ENCODE results near the gene EPS8.
A peak's percentile ranks its signal among the peaks of the same experiment; 100 is the strongest.
"Not testable (repeated sequence)": the region's sequence is repeated elsewhere in the genome, so short reads cannot be mapped to it uniquely, and the experiment has no call there.

The EPS8 gene

DNA sequence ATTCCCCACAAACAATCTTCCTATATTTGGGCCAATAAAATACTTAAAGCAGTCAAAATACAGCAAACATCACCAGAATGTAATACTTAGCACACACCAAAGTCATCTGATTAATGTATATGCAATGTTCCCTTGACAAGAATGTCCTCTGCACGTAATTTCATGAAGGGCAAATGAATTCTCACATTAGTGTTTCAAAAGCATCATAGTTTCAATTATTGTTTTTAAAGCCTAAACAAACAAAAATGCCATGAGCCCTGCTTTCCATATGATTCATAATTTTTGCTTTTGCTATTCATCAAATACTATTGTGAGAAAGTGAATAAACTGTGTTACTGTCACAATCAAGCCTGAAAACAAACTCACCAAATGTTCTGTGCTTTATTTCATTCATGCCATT lies 156.0 kb downstream of the EPS8 start:
- DNase-seq = no peak

DNA sequence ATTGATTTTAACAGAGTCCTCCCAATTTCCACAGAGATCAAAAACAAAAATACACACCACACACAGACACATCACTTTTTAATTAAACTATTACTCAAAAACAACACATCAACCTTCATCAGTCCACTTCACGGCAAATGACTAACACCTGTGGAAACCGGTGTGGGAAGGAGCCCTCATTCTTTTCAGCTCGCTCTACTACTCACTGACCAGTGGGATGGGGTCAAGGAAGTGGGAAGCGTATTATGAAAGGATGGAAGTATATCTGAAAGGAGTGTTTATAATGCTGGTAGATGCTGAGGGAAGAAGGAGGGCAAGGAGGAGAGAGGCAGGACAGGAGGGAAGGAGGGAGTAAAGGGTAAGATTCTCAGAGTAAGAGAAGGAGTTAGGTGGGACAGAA lies 156.5 kb downstream of the EPS8 start:
- DNase-seq = no peak

DNA sequence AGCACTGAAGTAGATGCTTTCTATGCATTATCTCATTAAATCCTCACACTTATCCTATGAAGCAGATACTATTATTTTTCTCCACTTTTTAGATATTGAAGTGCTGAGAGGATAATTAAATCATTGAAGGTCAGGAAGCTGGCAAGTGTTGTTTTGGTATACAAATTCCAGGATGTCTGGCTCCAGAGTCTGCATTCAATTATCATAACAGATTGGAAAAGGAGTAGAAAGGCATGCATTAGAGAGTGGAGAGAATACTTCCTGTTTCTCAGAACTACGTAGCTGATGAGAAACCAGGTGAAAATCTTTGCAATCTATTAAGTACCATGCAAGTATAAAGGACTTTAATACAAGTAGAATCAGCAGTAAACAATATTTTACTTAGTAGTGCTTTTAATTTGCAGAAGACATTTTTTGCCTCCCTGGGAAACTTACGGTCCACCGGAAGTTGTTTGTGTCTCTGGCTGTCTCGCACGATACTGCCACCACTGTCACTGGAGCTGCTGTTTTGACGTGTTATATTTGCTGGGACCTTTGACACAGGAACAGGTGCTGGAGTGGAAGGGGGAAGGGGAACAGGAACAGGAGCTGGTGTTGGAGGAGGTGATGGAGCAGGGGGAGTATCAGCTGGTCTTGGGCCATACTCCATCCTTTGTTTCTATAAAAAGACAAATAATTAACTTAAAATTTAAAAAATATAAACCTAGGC lies 158.0 kb downstream of the EPS8 start:
- DNase-seq = no peak

DNA sequence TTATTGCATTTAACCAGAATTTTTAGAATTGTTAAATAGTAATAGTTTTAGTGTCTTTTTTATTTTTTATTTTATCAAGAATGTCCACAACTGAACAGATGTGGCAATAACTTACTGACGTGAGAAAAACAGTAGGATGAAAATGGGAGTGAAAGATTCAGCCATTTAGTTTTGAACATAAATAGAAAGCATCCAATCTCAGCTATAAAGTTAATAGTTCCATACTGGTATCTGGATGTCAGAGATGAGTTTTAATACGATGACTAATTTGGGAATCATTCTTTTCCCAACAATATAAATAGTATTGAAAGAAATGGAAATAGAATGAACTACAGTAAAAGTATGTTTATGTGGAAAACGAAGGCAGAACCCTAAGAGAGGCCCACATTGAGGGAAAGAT lies 159.4 kb downstream of the EPS8 start:
- no peak for DNase-seq

DNA sequence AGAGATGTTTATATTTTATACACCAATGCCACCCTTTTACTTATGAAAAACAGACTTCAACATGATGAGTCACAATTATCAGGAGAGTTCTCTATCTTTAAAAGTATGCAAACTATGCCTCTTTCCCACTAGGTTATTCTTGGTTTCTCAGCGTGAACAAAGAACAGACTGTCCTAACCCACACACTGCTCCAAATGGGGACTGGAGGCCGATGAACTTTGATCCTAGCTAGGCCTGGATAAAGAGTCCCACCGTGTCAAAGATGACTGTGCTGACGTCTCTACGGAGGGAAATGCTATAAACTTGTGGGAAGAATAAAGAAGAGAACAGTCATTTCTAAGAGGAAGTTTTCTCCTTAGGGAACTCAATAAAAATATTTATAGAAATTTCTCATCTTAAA lies 160.1 kb downstream of the EPS8 start:
- DNase-seq = no peak

DNA sequence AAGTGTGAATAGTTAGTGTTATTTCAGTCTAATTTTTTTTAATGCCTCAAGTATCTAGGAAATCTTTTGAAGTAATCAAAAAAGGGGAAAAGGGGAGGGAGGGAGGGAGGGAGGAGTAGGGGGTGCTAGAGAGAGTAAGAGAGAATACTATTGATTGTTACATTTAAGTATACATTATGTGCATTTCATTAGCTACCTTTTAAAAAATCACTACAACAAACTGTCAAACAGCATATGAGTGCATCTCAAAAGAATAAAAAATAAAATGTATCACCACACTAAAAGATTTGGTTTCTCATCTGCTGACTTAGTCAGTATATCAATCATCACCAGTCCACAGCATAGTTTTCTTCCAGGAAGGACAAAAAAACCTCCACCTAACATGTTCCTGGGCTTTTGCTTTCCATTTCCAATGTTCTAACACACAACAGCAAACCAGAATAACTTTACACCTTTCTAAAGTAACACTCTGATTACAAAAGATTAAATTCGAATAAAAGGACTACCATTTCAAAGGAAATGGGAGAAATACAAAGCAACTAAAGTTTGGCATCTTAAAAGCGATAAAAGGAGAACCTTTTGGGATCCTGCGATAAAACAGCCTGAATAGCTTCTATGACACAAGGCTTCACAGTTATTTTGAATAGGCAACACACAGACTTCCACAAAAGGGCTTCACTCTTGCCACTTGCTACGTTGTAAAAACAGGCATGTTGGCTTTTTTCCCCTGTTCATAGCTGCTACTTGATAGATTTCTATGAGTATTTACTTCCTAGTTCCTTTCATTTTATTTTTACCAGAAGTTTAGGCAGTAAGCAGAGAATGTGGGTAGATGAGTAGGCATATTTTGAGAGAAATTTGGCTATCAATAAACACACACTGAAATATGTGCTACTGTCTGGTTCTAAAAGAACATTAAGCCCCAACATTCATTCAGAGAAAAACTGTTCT lies 160.9 kb downstream of the EPS8 start:
- no peak for DNase-seq

DNA sequence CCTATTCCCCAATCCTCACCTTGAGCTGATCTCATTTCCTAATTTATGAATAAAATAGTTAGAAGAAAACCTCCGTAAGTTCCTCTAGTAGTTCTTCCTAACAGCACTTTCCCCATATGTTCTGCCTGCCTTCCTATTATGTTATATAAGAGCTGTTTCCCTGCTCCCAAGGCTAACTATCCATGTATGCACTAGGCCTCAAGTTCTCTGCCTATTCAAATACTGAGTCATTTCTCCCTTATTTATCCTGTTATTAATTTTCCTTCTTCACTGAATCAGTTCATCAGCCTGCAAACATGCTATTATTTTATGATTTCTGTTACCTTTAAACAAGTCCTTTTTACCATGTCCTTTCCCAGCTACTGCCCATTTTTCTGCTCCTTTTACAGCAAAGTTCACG lies 164.1 kb downstream of the EPS8 start:
- DNase-seq = no peak

DNA sequence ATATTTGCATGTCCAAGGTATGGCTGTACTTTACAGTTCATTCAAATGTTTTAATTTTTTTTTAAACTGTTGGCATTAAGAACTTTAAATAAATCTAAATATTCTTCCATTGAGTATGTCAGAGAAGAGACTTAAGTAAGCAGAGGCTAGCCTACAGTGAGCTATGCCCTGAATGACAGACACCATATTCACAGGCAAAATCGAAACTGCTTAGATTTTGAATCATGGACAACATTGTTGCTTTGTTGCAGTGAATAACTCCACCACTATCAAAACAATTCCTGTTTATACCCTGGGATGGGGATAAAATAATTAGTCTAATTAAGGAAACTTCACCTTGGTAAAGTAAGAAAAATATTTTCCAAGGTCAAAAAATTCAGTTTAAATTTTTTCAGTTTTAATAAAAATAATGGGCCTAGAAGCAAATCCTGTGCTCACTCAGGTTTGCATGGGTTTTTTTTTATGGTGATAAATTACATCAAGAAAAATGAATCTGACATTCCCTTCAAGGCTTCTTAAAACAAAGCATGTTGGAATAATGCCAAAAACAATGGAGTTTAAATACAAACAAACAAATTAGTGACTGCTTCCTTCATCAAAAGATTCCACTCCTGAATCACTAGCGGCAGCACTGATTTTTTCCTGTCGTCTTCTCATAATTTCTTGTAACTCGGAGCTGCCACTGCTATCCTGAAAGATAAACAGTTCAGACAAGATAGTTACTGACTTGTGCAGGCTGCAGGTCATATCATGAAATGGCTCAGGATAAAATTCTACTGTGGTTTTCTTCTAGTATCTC lies 168.2 kb downstream of the EPS8 start:
- DNase-seq = no peak

DNA sequence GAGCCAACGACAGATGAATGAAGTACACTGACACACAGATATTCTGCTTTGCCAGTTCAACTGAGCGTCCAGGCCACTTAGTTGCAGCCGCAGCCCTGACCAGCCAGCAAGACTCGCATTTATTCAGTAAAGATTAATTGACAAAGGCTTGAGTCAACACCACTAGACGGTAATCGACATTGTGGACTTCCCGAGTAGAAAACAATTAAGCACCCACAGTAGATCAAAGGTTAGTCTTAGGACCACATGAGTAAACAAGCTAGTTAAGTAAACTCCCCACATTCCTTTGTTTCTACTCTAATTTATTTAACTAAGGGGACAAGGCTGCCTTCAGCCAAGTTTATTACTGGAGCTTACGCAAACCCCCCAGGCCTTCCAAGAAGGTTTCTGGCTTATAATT lies 172.7 kb downstream of the EPS8 start:
- DNase-seq = not testable (repeated sequence)

DNA sequence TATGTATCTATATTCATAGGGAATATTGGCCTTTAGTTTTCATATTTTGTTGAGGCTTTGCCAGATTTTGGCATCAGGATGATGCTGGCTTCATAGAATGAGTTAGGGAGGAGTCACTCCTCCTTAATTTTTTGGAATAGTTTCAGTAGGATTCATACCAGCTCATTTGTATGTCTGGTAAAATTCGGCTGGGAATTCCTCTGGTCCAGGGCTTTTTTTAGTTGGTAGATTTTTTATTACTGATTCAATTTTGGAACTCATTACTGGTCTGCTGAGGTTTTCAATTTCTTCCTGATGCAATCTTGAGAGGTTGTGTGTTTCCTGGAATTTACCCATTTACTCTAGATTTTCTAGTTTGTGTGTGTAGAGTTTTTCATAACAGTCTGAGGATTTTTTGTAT lies 175.2 kb downstream of the EPS8 start:
- no peak for DNase-seq

DNA sequence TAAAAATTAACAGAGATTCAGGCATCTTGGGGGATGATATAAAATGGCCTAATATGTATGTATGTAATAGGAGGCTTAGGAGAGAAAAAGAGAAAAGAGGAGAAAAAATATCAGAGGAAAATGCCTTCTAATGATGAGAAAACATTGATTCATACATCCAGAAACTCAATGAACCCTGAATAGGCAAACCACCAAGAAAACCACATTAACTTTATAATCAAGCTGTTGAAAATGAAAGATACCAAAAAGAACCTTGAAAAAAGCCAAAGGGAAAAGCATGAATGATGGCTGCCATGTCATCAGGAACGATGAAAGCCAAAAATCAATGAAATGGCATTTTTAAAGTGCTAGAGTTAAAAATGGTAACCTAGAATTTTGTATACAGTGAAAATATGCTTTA lies 180.2 kb downstream of the EPS8 start:
- DNase-seq = no peak

DNA sequence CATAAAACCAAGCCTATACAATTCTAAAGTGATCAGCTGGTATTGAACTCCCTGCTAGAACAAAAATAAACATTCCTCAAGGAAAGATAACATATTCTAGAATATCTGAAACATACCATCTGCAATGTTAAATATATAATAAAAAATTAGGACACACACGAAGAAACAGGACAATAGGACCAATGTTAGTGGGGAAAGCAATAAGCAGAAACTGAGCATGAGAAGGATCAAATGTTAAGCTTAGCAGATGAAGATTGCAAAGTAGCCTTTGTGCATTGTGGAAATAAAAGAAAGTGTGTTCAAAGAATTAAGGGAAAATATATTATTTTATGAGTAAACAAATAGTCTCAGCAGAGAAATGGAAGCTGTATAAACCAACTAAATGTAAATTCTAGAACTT lies 180.8 kb downstream of the EPS8 start:
- DNase-seq = no peak

DNA sequence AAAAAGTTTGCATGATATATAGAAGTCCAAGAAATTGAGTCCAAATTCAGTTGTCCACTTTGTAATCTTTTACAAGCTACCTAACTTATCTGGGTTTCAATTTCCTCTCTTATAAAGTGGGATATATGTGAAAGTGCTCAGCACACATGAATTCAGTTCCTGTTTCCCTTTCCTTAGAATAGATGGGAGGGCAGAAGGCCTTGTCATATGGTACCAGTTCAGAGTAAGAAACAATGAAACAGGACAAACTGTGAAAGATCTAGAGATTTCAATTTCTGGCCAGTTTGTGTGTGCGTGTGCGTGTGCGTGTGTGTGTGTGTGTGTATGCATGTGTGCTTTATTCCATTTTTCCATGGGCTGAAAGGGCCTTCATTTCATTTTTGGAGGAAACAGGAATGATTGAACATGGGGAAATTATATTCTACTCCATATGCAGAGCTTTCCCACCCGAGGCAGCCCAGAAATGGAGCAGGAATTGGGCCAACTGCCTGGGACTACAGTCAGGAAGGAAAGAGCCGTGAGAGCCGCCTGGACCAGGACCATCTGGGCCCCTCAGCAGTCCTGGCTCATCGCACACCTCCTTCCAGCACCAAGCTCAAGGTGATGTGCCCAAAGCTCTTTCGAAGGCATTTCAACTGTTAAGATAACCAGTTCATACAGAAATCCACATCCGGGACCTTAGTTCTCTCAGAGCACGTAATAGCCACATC lies 183.2 kb downstream of the EPS8 start:
- no peak for DNase-seq

DNA sequence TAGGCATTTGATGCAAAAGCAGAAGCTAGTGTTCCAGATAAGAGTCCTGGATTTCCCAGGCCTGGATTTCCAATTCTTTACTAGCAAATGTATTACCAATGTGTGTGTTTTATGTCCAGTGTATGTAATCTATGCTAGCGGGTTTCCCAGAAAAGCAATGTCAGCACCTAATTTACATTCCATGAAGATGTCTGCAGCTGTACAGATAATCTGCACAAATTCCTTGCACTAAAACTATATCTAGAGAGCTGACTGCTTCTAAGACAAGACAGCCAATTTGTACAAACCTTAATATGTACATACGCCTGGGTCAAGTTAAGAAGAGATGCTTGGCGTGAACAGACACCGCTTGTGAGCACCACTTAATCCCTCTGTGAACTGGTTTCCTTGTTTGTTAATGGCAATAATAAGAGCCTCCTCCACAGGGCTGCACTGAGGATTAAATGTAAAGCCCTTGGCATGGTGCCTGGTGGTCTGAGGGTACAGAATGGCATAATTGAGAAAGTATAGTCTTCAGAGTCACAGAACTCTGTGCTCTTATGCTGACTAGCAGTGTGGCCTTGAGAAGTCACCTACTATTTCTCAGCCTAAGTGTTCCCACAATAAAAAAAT lies 185.6 kb downstream of the EPS8 start:
- DNase-seq = peak; percentile 47

DNA sequence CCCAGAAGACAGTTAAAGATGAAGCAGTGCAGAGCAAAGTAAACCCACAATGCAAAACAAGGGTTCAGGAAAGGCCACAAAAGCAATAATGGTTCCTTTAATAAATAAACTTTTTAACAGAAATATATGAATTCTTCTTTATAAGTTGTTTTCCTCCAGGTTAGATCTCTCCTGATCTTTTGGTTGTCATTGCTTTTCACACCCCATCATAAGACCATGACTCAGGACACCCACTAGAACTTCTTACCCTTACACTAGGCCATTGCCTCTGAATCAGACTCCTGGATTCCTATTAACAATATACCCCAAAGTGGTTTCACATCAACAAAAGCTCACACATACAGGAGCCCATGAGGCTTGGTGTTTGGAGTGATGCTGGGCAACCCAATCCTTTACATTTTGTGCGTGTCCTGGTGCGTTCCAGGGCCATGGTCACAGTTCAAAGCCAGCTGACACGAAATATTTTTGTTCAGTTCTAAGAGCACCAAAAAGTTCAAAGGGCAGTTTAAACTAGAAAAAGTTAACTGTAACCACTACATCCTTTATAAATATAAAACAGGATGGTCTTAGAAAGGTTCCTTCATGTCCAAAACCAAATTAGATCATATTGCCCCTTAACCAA lies 187.0 kb downstream of the EPS8 start:
- DNase-seq = no peak

DNA sequence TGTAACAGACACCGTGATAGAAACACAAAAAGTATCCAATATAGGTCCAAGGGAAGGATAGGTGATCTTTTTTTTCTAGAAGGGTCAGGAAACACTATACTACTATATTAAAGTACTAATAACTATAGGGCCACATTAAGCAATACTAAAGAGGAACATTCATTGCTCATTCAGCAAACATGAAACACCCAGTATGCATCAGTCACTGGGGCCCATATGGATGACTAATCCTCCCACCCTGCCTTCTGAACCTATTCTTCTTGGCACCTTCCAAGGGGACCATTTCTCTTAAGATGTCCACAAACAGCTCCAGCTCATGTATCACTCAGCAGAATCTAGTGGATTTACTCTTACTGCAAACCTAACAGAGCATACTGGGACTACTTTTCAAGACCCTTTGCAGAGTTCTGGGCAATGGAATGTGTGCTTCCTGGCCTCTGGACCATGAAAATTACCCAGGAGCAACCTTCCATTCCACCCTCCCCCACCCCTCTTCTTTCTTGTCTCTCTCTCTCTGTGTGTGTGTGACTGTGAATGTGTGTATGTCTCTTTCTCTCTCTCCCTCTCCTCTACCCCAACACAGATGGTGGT lies 187.9 kb downstream of the EPS8 start:
- DNase-seq = no peak

DNA sequence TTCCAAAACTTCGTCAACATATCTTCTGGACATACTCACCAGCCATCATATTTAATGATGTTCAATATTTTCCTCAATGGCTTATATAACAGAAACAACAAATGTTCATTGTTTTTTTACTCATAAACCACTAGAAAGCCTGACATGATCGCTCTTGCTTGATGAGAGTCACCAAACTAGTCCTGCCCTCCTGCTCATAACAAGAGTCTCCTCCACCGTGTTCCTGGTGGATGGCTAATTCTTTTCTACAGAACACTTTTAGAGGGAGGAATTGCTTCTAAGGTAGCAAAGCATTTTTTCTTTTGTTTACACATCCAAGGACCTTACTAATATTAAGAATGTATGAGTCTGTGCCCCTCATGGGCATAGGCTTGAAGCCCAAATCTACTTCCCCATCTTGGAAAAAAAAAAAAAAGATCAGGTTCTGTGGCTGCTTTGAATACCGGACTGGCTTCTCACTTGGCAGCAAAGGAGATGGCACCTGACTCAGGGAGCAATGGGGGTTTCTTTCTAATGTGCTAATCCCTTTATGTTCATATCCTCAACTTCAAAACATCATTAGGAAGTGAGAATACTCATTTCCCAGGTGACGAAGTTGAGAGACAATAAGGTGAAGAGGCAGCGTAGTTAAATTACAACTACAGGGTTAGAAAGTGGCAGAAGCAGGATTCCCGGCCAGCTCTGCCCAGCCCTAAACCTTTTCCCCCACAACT lies 188.8 kb downstream of the EPS8 start:
- no peak for DNase-seq

DNA sequence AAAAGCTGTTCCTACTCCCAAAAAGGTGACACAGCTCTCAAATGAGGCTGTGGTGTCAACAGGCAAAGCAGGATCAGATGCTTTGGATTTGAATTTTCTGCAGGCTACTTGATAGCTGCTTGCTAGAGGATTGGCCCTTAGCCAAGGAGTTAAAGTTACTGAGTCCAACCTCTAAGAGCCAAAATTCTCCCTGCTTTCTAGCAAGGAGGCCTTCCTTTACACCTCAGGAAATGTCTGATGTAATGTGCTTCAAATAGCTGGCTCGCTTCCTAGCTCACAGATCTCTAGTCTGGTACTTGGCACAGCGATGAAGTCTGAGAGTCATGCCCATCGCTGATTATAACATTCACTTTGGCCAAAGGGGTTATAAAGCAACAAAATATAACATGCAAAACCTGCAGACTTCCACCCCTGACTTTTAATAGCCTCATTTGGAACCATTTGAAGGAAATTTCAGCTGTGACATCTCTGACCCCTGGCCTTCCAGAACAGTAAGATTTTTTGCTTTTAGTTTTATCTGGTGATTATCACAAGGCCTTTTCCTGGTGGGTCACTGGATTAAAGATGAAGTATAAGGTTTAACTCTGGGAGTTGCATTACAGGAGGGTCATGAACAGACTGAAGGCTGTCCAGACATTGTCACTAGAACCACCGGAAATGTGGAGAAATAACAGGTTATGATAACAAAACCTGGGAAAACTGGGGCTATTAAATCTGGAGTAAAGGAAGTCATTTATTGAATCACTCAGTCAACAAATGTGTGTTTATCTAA lies 189.7 kb downstream of the EPS8 start:
- DNase-seq = no peak

DNA sequence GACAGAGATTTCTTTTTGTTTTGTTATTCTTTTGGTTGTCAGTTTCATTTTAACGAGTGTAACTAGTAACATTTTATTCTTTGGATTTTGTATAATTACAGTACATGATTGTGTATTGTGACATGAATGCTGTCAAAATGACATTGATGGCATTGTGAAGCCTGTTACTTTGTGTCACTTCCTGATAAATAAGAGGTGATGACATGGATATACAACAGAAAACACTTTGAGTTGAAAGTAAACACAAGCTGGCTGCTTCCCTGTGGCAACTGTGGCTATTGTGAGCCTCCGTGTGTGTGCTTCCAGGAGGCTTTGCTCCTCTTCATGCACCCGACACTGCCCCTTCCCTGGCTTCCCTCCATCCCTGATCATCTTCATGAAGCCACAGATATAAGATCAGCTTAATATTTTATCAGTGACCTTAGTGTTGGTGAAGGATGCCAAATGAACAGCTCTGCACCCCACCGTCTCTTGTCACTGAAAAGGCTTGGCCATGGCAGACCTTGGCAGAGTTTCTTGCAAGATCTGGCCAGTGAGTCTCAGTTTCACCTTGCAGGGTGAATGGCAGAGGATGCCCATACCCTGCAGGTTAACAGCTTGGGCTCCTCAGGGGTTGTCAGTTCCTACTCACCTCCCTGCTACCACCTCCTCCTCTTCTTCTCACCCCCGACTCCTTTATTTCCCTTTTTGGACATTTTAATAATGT lies 191.9 kb downstream of the EPS8 start:
- DNase-seq = peak; percentile 19

Measured in NCI-H510A treated with DMSO at 0.1 percent for 48 hours (cell line).